HT-29 (cell line): ENCODE data around the gene ZSCAN12. TPM values are rescaled to one million over a fixed set of nuclear protein-coding genes. Genes with fewer than 3 reads are reported as not detected.

Source experiments
- DNase-seq: peaks from one replicate; pipeline ENCODE4 v3.0.0-alpha.2; 2015; ENCODE audit warnings: low spot score
- small RNA-seq: library from RNA; depleted of rRNA; stranded (forward); fragments of <200 nt; gene quantifications from one replicate; pipeline ENCODE3, GENCODE V24; 2014
- total RNA-seq: library from RNA; depleted of rRNA; stranded (reverse); fragments of >200 nt; shearing (Covaris generic); gene quantifications from 2 replicates; pipeline ENCODE4 v1.2.3, GENCODE V29; 2014; rRNA removed

The ZSCAN12 gene
- total RNA-seq, 1 experiment from 2014 or later: 2.1 TPM

DNA sequence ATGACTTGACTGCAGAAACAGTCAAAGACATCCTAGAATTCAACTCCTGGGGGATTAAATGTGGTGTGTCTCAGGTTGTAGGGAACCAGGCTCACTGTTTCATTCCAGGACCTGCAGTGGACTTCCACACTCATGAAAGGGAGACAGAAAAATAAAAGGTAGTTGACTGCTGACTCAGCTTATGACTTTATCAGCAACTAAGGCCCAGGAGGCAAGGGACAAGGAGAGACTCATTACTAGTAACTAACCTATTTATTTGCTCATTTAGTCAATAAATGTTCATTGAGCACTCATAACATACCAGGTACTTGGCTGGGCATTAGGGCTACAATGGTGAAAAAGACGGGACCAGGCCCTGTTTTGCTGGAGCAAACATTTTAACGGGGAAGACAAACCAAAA, 66.5 kb downstream of the ZSCAN12 start:
- DNase-seq: no peak

GRCh38 chr6:28330041-28330440, 69.5 kb downstream of the ZSCAN12 start:
- DNase-seq: no peak

Small RNAs within 50 kb of the gene (small RNA-seq; reads per million reads assigned to genes)
- gene RNU2-45P: not detected

Other genes starting within 250 kb of the ZSCAN12 start
- gene ZSCAN9, start 174.5 kb downstream of the ZSCAN12 start, total RNA-seq: 6.8 and 6.9 TPM in 2 replicates
- 0.60 and 1.0 TPM in 2 replicates for gene ZKSCAN4, start 147.5 kb downstream of the ZSCAN12 start, total RNA-seq
- gene NKAPL, start 140.4 kb downstream of the ZSCAN12 start, total RNA-seq: not detected in 2 replicates
- 1.0 and 3.2 TPM in 2 replicates for gene ZSCAN26, start 132.6 kb downstream of the ZSCAN12 start, total RNA-seq
- 0.97 and 1.2 TPM in 2 replicates for gene PGBD1, start 118.2 kb downstream of the ZSCAN12 start, total RNA-seq
- 3.1 and 6.4 TPM in 2 replicates for gene ZSCAN31, start 63.6 kb downstream of the ZSCAN12 start, total RNA-seq
- 0.53 and 0.60 TPM in 2 replicates for gene ZKSCAN3, start 49.8 kb downstream of the ZSCAN12 start, total RNA-seq
- gene ZSCAN23, start 43.7 kb upstream of the ZSCAN12 start, total RNA-seq: 0.64 and 1.1 TPM in 2 replicates
- gene GPX6, start 116.0 kb upstream of the ZSCAN12 start, total RNA-seq: not detected in 2 replicates
- gene GPX5, start 126.1 kb upstream of the ZSCAN12 start, total RNA-seq: not detected in 2 replicates